ENCODE data around the gene MBNL3.
"Not testable (repeated sequence)": the region's sequence is repeated elsewhere in the genome, so short reads cannot be mapped to it uniquely, and the experiment has no call there.

Gene MBNL3

GRCh38 chrX:132474544-132475248, 14.1 kb downstream of the MBNL3 start:
- DNase-seq: no peak

DNA sequence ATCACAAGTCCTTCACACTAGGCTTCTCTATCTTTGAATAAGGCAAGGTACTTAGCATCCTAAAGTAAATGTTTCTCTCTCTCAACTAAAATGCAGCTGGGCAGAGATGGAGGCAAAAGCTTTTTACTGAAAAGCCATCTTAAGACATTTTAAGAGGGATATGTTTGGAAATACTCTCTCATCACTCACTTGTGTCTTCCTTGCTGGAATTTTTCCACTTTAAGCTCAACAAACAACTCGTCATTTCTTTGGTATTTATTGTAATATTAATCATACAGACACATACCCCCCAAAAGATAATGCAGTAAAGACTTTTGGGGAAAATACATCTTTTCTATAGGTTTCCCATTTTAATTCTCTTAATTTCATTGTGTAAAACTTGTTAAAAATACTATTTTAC, 16.4 kb downstream of the MBNL3 start:
- DNase-seq: no peak

DNA sequence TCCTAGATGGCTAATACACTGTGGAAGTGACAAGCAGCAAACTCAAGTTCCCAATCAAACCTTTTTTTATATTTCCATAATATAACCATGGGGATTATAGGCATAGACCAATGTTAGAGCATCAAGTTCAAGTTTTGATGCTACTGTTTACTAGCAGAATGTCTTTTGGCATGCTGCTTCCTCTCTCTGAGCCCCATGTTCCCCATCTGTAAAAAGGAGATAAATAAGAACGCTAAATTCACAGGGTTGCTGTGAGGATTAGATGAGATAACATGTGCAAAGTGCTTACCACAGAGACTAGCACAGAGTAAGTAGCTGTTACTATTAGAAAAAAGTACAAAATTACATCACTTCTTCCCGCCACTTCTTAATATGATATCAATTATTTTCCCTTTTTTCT, 18.0 kb downstream of the MBNL3 start:
- no peak for DNase-seq

- no peak for DNase-seq
Observed at GRCh38 chrX:132470179-132470578, 18.7 kb downstream of the MBNL3 start.

GRCh38 chrX:132468454-132468853, 20.4 kb downstream of the MBNL3 start:
- DNase-seq: no peak

DNA sequence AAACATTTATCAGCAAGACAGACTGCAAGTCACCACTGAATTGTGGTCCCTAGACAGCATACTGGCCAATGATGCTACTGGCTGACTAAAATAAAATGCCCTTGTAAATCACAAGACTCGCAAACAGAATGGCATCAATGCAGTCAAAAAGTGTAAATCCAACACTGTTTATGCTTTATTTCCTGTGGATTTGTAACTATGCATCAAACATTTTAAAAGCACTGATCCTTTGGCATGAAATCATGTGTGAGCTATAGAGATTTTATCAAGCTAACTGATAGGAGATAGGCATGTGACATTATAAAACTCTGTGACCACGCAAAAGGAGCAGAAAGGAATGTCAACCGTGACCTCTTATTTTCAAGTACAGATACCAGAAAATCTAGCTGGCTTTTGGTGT, 20.8 kb downstream of the MBNL3 start:
- DNase-seq: no peak

GRCh38 chrX:132467026-132467425, 21.8 kb downstream of the MBNL3 start:
- no peak for DNase-seq

DNA sequence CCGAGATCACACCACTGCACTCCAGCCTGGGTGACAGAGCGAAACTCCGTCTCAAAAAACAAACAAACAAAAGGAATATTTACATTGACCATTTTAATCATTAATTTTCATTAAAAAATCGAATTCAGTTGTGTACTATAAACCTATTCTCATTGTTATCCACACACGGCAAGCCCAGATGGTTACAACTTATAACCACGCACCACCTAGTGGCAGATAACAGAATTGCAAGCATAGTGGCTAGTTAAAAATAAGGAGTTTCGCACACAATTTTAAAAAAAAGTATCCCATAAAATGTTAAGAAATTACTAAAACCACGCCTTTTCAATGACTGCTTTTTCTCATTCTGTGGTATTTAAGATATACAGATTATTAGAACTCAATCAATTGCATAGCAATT, 25.4 kb downstream of the MBNL3 start:
- DNase-seq: no peak

DNA sequence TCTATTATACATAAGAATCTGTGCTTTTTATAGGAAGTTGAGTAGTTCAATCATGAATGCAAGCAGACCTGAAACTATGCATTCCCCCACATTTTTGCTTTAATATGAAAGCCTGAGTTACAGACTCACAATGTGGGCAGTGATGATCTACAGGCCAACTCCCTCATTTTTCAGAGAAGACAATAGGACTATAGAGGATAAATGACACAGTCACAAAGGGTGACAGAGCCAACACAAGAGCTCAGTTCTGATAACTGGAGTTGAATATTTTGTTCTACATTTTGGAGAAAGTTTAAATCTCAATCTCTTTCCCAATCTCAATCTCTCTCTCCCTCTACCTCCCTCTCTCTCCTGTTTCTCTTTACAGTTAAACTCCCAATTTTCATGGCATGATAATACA, 27.0 kb downstream of the MBNL3 start:
- DNase-seq: no peak

- no peak for DNase-seq
Observed at GRCh38 chrX:132452911-132453550, 35.8 kb downstream of the MBNL3 start.

DNA sequence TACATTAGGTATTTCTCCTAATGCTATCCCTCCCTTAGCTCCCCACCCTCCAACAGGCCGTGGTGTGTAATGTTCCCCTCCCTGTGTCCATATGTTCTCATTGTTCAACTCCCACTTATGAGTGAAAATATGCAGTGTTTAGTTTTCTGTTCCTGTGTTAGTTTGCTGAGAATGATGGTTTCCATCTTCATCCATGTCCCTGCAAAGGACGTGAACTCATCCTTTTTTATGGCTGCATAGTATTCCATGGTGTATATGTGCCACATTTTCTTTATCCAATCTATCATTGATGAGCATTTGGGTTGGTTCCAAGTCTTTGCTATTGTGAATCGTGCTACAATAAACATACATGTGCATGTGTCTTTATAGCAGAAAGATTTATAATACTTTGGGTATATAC, 42.9 kb downstream of the MBNL3 start:
- not testable (repeated sequence) for DNase-seq

GRCh38 chrX:132444936-132445335, 43.9 kb downstream of the MBNL3 start:
- DNase-seq: no peak

GRCh38 chrX:132443196-132444135, 45.4 kb downstream of the MBNL3 start:
- no peak for DNase-seq

DNA sequence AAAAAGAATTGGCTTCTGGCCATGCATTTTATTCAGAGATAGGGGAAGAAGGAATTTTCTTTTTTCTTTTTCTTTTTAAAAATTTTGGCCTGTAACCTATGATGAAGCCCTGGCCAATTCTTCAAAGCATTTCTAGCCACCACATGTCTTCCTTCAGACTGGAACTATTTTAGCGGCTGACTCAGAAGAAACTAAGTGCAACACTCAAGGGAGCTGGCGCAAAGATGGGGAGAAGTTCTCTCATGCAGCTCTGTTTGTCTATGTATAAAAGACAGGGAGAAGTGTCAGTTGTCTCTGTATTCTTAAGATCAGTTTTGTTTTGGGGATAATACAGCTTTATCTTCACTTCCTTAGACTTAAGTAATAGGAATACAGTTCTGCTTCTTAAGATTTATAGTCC, 46.1 kb downstream of the MBNL3 start:
- no peak for DNase-seq

GRCh38 chrX:132435222-132435621, 53.6 kb downstream of the MBNL3 start:
- DNase-seq: no peak

DNA sequence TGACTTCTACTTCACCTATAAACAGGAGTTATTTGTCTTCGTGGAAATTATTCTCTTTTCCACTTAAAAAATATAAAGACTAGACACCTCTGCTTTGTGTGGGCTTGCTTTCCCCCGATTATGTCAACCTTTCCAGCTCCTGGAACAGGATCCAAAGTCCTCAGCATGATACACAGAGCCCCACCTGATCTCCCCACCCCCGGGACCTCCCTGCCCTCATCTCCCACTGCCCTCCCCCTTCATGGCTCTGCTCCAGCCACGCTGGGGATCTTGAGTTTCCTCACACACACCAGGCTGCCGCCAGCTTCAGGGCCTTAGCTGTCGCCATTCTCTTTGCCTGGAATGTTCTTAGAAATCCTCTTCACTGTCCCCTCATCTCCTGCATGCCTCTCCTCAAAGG, 55.3 kb downstream of the MBNL3 start:
- DNase-seq: no peak

DNA sequence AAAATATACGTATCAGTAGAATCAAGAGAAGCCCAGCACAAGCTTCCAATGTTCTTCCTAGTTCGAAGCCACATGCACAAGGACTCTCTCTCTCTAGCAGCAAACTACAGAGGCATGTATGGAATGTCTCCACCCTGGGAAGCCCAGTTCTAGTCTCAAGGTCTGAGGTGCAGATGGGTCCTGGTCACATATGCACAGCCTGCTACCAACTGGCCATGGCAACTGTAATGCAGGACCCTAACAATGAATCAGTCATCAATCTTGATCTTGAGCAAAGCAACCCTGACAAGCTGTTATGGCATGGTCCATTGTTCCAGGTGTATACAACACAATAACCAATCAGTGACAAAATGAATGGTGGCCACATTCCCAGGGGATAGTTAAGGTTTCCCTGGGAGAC, 55.8 kb downstream of the MBNL3 start:
- DNase-seq: no peak

DNA sequence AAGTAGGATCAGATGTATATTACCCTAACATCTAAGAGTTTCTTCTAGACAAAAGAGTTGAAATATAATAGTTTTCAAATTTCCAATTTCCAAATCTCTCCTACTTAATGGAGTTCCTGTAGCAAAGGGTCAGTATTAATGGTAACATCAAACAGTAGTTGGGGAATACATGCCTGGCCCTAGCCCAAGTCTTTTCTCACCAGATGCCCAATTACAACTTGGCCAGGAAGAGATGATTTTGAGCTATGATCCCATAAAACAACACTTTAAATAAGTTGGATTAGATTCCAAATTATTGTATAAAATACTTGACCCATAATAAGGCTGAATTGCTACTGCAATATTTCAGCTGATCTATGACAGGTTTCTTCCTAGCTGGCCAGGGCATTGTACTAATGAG, 59.9 kb downstream of the MBNL3 start:
- no peak for DNase-seq

DNA sequence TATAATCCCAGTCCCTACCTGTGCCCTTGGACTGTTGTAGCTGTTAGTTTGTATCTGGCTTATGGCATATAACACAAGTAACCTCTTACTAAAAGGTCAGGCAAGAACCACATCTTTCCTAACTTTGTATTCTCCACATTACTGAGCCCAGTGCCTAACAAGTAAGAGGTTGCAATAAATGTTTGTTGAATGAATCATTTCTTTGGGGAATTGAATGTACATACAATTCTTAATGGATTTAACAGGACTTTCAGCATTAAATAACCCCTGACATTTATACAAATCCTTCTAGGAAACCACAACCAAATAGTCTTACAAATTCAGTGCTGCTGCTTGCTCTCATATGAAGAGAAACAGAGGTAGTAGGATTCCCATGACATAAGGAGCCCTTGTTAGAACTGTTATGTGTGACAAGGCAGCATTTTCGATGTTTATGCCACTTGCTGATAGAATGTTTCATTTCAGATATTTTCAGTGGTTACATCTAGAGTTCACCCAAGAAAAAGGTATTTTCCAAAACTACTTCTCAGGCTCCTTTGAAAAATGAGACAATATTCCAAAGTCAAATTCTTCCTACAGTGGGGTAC, 62.0 kb downstream of the MBNL3 start:
- no peak for DNase-seq

DNA sequence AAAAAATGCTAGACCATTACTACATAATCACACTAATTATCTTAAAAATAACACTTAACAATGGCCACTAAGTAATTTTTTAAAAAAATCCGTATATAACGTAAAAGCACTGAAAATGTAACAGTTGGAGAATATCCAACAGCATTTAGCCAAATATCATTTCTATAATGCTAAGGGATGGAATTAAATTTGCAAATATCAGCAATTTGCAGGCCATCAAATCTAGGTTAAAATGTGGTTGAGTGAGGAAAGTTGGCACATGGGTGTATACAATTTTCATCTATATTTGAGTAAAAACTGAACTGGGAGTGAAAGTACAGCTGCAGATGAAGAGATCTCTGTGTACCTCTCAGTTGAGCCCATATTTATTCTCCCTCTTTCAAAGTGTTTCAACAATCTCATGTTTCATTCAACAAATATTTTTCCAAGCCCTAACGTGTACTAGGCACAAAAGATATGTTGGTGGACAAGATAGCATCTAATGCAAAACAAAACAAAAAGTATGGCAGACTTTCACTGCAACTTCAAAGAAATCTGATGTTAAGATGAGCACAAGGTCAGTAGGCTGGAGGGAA, 63.0 kb downstream of the MBNL3 start:
- DNase-seq: no peak

DNA sequence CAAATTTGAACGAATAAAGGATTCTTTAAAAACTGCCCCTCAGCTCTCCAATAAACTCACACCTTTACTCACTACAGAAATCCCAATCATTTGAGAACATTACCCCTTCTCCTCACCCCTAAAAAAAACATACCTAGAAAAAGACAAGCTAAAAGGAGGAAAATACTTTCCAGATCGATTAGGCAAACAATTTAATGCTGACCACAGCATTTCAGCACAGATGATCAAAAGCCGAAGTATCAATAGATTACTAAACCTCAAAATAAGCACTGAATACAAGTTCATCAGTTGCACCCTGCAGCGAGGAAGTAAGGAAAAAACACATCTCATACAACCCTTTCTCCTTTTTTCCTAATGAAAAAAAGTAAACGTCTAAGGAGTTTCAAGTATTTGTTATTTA, 65.5 kb downstream of the MBNL3 start:
- DNase-seq: no peak

GRCh38 chrX:132415012-132415411, 73.8 kb downstream of the MBNL3 start:
- no peak for DNase-seq

GRCh38 chrX:132414404-132414803, 74.4 kb downstream of the MBNL3 start:
- no peak for DNase-seq

Measured in NK-92 treated with Interleukin-12 subunit alpha and Interleukin-12 subunit beta, amount 100 ng/mL, for 24 hours (cell line).